Mucosa of descending colon (tissue), 3 donors: ENCODE data around the gene NDUFA12. TPM values are rescaled to one million over a fixed set of nuclear protein-coding genes. Genes with fewer than 3 reads are reported as not detected.

Experiments
- ATAC-seq: fragments of 200-7000 bp; cut with Tn5 transposase; one replicate; pipeline ENCODE4 v1.9.1; 2020; ENCODE audit warnings: mild to moderate bottlenecking, moderate library complexity
- DNase-seq, 3 donors: peaks; one replicate each; pipeline ENCODE4 v3.0.0-alpha.2; 2020
- H3K36me3 ChIP-seq: fragments of 200-600 bp; one replicate; pipeline ENCODE4 v1.8.0; 2021; ENCODE audit warnings: low read depth, mild to moderate bottlenecking
- H3K4me1 ChIP-seq: fragments of 200-600 bp; one replicate; pipeline ENCODE4 v1.8.0; 2021; ENCODE audit warnings: low read depth, mild to moderate bottlenecking
- H3K4me3 ChIP-seq: fragments of 200-600 bp; one replicate; pipeline ENCODE4 v1.8.0; 2021; ENCODE audit warnings: mild to moderate bottlenecking
- H3K9me3 ChIP-seq: fragments of 200-600 bp; one replicate; pipeline ENCODE4 v1.8.0; 2021; ENCODE audit warnings: mild to moderate bottlenecking
- intact Hi-C, 2 donors: fragments of 100-400 bp; cut with DNase I in 1 of 2; cut with micrococcal nuclease in 1 of 2; formaldehyde crosslinking; loops; one replicate each; pipeline versions ENCODE4 v1.11.0 to v1.11.1; 2022; cut with DNase I, micrococcal nuclease
- total RNA-seq, 3 donors: library from RNA; stranded (reverse); fragmentation: NEBNext Ultra II Directional in 2 of 3; extraction: Animal tissue kit (Norgen Biotek cat#: 25700) in 2 of 3; gene quantifications; one replicate each; pipeline versions ENCODE4 v1.2.1 to v1.2.4, GENCODE V29; 2021 to 2023
- TF ChIP-seq, protein P1 (sequence below): fragments of 200-600 bp; IDR thresholded peaks from one replicate; pipeline ENCODE4 v1.8.0; 2022; ENCODE audit warnings: antibody characterized with exemption, mild to moderate bottlenecking
- donor health status: DM: no; HTN: no; CAD: no; lungs with moderate emphysema.
- donor health status: DM: no; HTN: no; CAD: no.
- donor health status: DM: no; HTN: yes; CAD: no.

The NDUFA12 gene
- total RNA-seq, 3 donors from 2014 or later: 107 to 124 (median 113) TPM

DNA sequence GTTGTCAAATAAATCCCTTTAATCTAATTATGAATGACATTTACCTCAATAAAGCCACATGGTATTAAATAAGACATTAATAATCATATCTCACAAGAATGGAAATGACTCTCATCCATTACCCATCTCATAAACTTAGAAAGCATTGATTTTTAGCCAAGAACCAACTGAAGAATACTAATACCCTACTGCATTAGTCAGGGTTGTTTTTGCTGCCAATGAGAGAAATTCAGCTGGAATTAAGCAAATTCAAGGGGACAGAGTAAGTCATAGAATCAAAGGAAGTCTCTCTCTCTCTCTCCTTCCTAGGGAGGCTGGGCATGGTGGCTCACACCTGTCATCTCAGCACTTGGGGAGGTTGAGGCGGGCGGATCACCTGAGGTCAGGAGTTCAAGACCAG, 41.6 kb downstream of the NDUFA12 start:
- TF ChIP-seq, protein P1, sequence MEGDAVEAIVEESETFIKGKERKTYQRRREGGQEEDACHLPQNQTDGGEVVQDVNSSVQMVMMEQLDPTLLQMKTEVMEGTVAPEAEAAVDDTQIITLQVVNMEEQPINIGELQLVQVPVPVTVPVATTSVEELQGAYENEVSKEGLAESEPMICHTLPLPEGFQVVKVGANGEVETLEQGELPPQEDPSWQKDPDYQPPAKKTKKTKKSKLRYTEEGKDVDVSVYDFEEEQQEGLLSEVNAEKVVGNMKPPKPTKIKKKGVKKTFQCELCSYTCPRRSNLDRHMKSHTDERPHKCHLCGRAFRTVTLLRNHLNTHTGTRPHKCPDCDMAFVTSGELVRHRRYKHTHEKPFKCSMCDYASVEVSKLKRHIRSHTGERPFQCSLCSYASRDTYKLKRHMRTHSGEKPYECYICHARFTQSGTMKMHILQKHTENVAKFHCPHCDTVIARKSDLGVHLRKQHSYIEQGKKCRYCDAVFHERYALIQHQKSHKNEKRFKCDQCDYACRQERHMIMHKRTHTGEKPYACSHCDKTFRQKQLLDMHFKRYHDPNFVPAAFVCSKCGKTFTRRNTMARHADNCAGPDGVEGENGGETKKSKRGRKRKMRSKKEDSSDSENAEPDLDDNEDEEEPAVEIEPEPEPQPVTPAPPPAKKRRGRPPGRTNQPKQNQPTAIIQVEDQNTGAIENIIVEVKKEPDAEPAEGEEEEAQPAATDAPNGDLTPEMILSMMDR: no peak
- Histone ChIP-seq H3K4me3 (no peak overlapping the region), H3K4me1 (peaks cover 5% of the 10 kb centered on the region), H3K9me3 (no peaks in the 10 kb centered on the region), H3K36me3 (no peaks in the 10 kb centered on the region)
- ATAC-seq (no peak), DNase-seq (no peak)
- intact Hi-C loops: no loop called here

DNA sequence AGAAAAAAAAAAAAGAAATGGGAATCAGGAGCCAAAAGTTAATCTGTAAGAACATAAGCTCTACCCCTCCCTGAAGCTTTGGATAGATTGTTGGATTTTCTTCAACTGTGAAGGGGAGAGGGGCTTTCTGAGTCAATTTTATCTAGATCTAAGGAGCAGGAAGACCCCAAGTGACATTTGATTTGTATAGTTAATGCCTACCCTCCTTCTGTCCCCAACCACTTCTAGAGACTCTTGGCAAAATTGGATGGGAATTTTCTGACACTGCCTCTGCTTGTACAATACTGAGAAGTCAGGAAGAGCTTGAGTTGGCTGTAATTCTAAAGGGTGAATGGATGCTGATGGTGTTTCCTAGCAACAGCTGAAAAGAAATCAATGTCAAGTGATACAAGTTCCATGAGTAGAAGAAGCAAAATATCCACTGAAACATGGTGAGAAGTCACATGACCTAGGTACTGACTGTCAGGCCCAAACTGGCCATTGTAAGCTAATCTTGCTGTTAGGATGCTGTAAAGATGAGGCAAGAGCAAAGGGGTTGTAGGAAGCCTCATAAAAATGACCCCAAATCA, 42.2 kb downstream of the NDUFA12 start:
- Histone ChIP-seq H3K4me1 (peaks cover 5% of the 10 kb centered on the region), H3K4me3 (no peak overlapping the region), H3K9me3 (no peaks in the 10 kb centered on the region), H3K36me3 (no peaks in the 10 kb centered on the region)
- TF ChIP-seq, protein P1: no peak
- intact Hi-C loops: no loop called here
- no peak for ATAC-seq
- DNase-seq: no peak

DNA sequence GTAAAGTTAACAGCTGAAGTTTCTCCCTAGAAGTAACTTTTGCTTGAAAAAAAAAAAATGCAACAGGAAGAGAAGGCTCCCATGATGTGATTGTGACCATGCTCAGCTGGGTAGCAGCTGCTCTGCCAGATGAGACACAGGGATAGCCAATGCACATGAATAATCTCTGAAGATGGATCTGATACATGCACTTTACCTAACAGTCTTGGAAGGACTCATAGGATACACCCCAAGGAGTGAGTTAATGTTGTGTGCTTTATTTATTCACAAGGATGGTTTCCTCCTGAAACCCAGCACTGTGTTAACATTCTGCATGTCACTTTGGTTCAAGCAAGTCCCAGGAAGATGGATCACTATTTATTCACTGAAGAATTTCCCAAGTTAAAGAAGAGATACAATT, 46.5 kb downstream of the NDUFA12 start:
- intact Hi-C loops: no loop called here
- Histone ChIP-seq H3K4me3 (no peak overlapping the region), H3K36me3 (no peaks in the 10 kb centered on the region), H3K9me3 (no peaks in the 10 kb centered on the region), H3K4me1 (peaks cover 4% of the 10 kb centered on the region)
- DNase-seq (no peak), ATAC-seq (no peak)
- TF ChIP-seq, protein P1: no peak

DNA sequence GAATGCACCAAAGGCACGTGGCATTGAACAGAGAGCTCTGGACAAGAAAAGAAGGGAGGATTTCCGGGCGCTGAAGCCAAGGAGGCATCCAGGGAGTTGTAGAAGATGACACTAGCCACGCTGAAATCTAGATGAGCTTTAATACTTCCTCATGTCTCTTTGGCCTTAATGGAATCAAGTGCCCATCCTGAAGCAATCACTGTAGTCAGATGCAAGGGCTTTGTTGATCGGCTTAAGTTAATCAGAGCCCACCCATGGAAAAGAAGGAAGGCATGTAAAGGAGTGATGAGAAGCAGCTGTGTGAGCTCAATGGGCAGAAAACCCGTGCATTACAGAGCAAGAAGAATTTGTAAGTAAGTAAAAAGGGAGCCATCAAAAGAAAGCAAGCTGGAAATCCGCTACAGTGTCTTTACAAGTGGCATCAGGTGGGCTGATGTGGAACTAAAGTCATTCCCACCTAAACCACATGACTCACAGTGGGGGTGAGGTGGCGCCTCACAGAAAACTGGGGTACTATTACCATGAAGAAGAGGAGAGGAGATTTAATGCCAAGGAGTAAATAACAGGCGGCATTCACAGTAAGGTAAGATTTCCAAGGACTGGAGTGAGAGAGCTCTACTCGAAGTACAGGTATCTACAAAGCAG, 48.4 kb downstream of the NDUFA12 start:
- TF ChIP-seq, protein P1: no peak
- DNase-seq (no peak), ATAC-seq (no peak)
- Histone ChIP-seq H3K36me3 (no peaks in the 10 kb centered on the region), H3K4me1 (peaks cover 4% of the 10 kb centered on the region), H3K4me3 (no peak overlapping the region), H3K9me3 (no peaks in the 10 kb centered on the region)
- intact Hi-C loops: no loop called here

DNA sequence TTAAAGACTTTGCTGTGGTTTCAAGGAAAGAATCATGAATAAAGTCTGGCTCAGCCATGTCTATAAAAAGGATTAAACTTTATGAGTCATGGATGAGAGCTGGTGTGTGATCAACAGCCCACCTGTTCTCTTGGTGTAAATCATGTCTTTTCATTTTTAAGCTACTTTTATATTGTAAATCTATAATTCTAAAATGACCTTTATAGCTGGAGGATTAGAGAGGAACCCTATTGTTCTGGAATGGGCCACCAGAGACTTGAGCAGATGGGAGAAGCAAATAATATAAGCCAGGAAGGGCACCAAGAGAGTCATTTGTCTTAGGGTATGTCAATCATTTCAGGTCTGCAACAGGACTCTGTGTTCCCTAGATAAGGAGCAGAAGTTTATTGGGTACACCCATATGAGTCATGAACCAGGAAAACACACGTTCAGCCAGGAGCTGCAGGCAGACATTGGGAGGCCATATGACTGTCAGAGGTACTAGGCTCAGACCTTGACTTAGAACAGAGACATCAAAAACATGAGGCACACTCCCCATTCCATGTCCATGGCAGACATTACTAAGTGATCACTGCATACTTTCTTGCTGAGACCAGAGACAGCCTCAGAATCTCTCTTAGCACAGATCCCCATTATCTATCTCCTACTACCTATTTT, 49.3 kb downstream of the NDUFA12 start:
- Histone ChIP-seq H3K4me1 (peaks cover 4% of the 10 kb centered on the region), H3K36me3 (no peaks in the 10 kb centered on the region), H3K4me3 (no peak overlapping the region), H3K9me3 (no peaks in the 10 kb centered on the region)
- TF ChIP-seq, protein P1: no peak
- intact Hi-C loops: no loop called here
- peak; percentile 98 for ATAC-seq
- peak in 1 of 3 donors; percentile 43 for DNase-seq
